Breast epithelium (tissue), 4 donors: ENCODE measurements around the gene PPP1R1B. TPM values are rescaled to one million over a fixed set of nuclear protein-coding genes. Genes with fewer than 3 reads are reported as not detected.

Source experiments
- DNase-seq, 2 donors: peaks; one replicate each; pipeline ENCODE4 v3.0.0-alpha.2; 2019; ENCODE audit warnings: low spot score in 2 of 2
- H3K27ac ChIP-seq, 2 donors: fragments of 200-600 bp; sonication (generic) in 1 of 2; one replicate each; pipeline ENCODE4 v1.5.1; 2016 to 2019; ENCODE audit warnings: mild to moderate bottlenecking in 1 of 2
- H3K27me3 ChIP-seq, 2 donors: fragments of 200-600 bp; sonication (generic) in 1 of 2; one replicate each; pipeline versions ENCODE4 v1.5.1 to v1.6.0; 2017 to 2019; ENCODE audit warnings: control low read depth in 1 of 2, mild to moderate bottlenecking in 1 of 2
- H3K36me3 ChIP-seq: fragments of 200-600 bp; one replicate; pipeline ENCODE4 v1.5.1; 2019
- H3K4me1 ChIP-seq, 2 donors: fragments of 200-600 bp; sonication (generic); one replicate each; pipeline ENCODE4 v1.5.1; 2016 to 2019; ENCODE audit warnings: control low read depth in 1 of 2
- H3K4me3 ChIP-seq, 3 donors: fragments of 200-600 bp; sonication (generic); 1 replicate in 2 of 3; 2 replicates in 1 of 3; pipeline ENCODE4 v1.5.1; 2016 to 2019; ENCODE audit warnings: mild to moderate bottlenecking in 3 of 3, moderate library complexity in 2 of 3
- H3K9me3 ChIP-seq, 2 donors: fragments of 200-600 bp; sonication (generic) in 1 of 2; one replicate each; pipeline ENCODE4 v1.5.1; 2016 to 2019; ENCODE audit warnings: control low read depth in 1 of 2
- CTCF ChIP-seq, 3 donors: fragments of 450-650 bp; IDR thresholded peaks; one replicate each; pipeline ENCODE4 v1.5.1; 2016 to 2017; ENCODE audit warnings: antibody characterized with exemption in 3 of 3, mild to moderate bottlenecking in 3 of 3, moderate library complexity in 3 of 3
- POLR2A ChIP-seq: fragments of 450-650 bp; IDR thresholded peaks from one replicate; pipeline ENCODE4 v1.6.1; 2016; ENCODE audit warnings: antibody characterized with exemption, mild to moderate bottlenecking, moderate library complexity
- POLR2AphosphoS5 ChIP-seq, 3 donors: sonication (generic); formaldehyde crosslinking; IDR thresholded peaks; one replicate each; pipeline ENCODE4 v1.6.1; 2017; ENCODE audit warnings: antibody characterized with exemption in 3 of 3
- intact Hi-C: fragments of 100-400 bp; cut with DNase I; formaldehyde crosslinking; loops from one replicate; pipeline ENCODE4 v1.15.1; 2023; ENCODE audit warnings: low total_unique reads
- total RNA-seq, 3 donors: library from RNA; depleted of rRNA; stranded (reverse); fragments of >200 nt; gene quantifications; one replicate each; pipeline ENCODE4 v1.1.0, GENCODE V29; 2016

PPP1R1B gene
- total RNA-seq, 3 donors from 2014 or later, result 22.6 to 71.3 (median 67.5) TPM

- intact Hi-C loops, result loop anchor here (1.0 kb wide), 1 partner anchor 55 kb away; no protein-coding TSS in a partner anchor
- Histone ChIP-seq H3K4me1 (peaks cover 16 to 34% of the 10 kb centered on the region in 2 donors), H3K27ac (peak overlapping the region; percentile 58 to 64)
Observed at GRCh38 chr17:39663688-39664580, 37.2 kb downstream of the PPP1R1B start.

GRCh38 chr17:39664581-39665561 lies 38.1 kb downstream of the PPP1R1B start, which contains the start of gene TCAP:
Gene TCAP (plus strand): TSS chr17:39665349. CDS start chr17:39665360, 11 bp downstream.
- H3K9me3 ChIP-seq, result no peaks in the 10 kb centered on the region
- peak within 1 kb of the TSS; percentile 68 to 76 for H3K27ac ChIP-seq
- H3K4me1 ChIP-seq, result peaks cover 16 to 34% of the 10 kb centered on the region in 2 donors
- intact Hi-C loops, result loop anchor here (1.0 kb wide), 1 partner anchor 54 kb away; no protein-coding TSS in a partner anchor
- H3K27me3 ChIP-seq, result peaks cover 3 to 8% of the 10 kb centered on the region in 2 donors
- no peak for DNase-seq
- peaks cover 6% of the 10 kb centered on the region for H3K36me3 ChIP-seq
- TF ChIP-seq POLR2A (no peak), CTCF (IDR thresholded peaks at IDR 0.05) (no peak), POLR2AphosphoS5 (IDR thresholded peaks at IDR 0.05) (no peak)
- no peak within 1 kb of the TSS for H3K4me3 ChIP-seq

More at GRCh38 chr17:39663688-39664580, 37.2 kb downstream of the PPP1R1B start:
- peaks cover 3 to 6% of the 10 kb centered on the region in 2 donors for H3K27me3 ChIP-seq
- peaks cover 6% of the 10 kb centered on the region for H3K36me3 ChIP-seq
- H3K9me3 ChIP-seq, result no peaks in the 10 kb centered on the region
- TF ChIP-seq CTCF (IDR thresholded peaks at IDR 0.05) (no peak), POLR2AphosphoS5 (IDR thresholded peaks at IDR 0.05) (no peak), POLR2A (no peak)
- no peak for DNase-seq
- H3K4me3 ChIP-seq, result no peak overlapping the region

- Histone ChIP-seq H3K36me3 (peaks cover 6% of the 10 kb centered on the region), H3K4me3 (no peak overlapping the region), H3K4me1 (peaks cover 16 to 34% of the 10 kb centered on the region in 2 donors), H3K9me3 (no peaks in the 10 kb centered on the region), H3K27ac (peak overlapping the region; percentile 68 to 76), H3K27me3 (peaks cover 3 to 12% of the 10 kb centered on the region in 2 donors)
- intact Hi-C loops, result no loop called here
- TF ChIP-seq POLR2AphosphoS5 (IDR thresholded peaks at IDR 0.05) (peak in 2 of 3 donors; percentile 13 to 25), CTCF (IDR thresholded peaks at IDR 0.05) (peak in 2 of 3 donors; percentile 1 to 8), POLR2A (no peak)
- DNase-seq, result no peak
Observed at GRCh38 chr17:39665642-39666224, 39.0 kb downstream of the PPP1R1B start.

- H3K27me3 ChIP-seq, result peaks cover 3 to 12% of the 10 kb centered on the region in 2 donors
- DNase-seq, result no peak
- H3K36me3 ChIP-seq, result peaks cover 6% of the 10 kb centered on the region
- no peaks in the 10 kb centered on the region for H3K9me3 ChIP-seq
- peaks cover 16 to 34% of the 10 kb centered on the region in 2 donors for H3K4me1 ChIP-seq
- H3K4me3 ChIP-seq, result no peak overlapping the region
- intact Hi-C loops, result no loop called here
- peak overlapping the region; percentile 68 to 76 for H3K27ac ChIP-seq
- TF ChIP-seq POLR2AphosphoS5 (IDR thresholded peaks at IDR 0.05) (no peak), CTCF (IDR thresholded peaks at IDR 0.05) (no peak)
Observed at GRCh38 chr17:39666231-39666600, 39.5 kb downstream of the PPP1R1B start.
